DND-41 (cell line): Measurements from ENCODE around the gene BMPER.

ENCODE experiments used
- EZH2 ChIP-seq: IDR thresholded peaks from 3 replicates; pipeline ENCODE4 v1.6.1; 2012; ENCODE audit warnings: borderline replicate concordance, low read depth, mild to moderate bottlenecking, moderate library complexity, low read length, inconsistent platforms; ENCODE audit not compliant: severe bottlenecking
- TF ChIP-seq, protein P1 (sequence below): IDR thresholded peaks from 2 replicates; pipeline ENCODE4 v1.5.1; 2012; ENCODE audit warnings: borderline replicate concordance, low read length, moderate library complexity, mild to moderate bottlenecking; ENCODE audit not compliant: poor library complexity, severe bottlenecking; ENCODE audit errors: extremely low read depth

DNA sequence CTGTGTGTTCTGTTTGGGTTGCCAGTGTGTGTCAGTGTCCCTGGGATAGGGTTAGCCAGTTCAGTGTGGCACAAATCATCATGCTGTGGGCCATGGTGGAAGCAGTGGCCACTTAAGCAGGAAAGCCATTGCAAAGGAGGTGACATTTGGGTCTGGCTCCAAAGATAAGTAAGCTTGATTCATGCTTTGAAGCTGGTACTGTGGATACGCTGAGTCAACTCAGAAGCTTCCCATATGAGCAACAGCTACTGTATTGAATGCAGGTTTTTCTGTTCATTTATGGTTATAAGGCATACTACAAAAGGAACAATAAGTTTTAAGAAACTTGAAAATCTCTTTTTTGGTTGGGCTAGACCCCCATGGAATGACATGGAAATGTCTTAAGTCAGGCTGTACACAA is 143.1 kb downstream of the BMPER start:
- TF ChIP-seq, protein P1, sequence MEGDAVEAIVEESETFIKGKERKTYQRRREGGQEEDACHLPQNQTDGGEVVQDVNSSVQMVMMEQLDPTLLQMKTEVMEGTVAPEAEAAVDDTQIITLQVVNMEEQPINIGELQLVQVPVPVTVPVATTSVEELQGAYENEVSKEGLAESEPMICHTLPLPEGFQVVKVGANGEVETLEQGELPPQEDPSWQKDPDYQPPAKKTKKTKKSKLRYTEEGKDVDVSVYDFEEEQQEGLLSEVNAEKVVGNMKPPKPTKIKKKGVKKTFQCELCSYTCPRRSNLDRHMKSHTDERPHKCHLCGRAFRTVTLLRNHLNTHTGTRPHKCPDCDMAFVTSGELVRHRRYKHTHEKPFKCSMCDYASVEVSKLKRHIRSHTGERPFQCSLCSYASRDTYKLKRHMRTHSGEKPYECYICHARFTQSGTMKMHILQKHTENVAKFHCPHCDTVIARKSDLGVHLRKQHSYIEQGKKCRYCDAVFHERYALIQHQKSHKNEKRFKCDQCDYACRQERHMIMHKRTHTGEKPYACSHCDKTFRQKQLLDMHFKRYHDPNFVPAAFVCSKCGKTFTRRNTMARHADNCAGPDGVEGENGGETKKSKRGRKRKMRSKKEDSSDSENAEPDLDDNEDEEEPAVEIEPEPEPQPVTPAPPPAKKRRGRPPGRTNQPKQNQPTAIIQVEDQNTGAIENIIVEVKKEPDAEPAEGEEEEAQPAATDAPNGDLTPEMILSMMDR, result no peak
- no peak for TF ChIP-seq EZH2
